HG02981 (cell line): Measurements from ENCODE around the gene TMBIM6.

ENCODE experiments used
- ATAC-seq: cut with Tn5 transposase; IDR thresholded peaks from one replicate; pipeline ENCODE4 v1.9.1; 2021; ENCODE audit warnings: mild to moderate bottlenecking, moderate library complexity; ENCODE audit not compliant: unreplicated experiment

Gene TMBIM6

GRCh38 chr12:49813131-49813530 is 71.8 kb downstream of the TMBIM6 start:
- no peak for ATAC-seq
